ENCODE data around the gene SGCD.

SGCD gene

DNA sequence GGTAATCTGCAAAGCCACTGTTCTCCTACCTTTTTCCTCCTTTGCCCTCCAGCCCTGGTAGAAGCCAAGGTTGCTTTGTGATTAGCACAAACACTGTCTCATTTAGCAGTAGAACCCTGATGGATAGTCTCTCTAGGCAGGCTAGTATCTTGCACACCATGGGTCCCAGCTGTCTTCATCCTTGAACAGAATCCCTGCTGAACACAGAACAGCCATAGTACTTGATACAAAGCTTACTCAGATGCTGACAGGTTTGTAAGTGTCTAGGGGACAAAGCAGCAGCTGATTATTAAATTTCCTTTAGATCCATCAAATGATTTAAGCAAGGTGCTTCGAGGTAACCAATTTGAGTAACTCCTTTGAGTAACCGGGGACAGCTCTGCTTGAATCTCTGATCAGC lies 359.4 kb downstream of the SGCD start:
- Histone ChIP-seq H3K36me3 (no peaks in the 10 kb centered on the region), H3K27me3 (no peaks in the 10 kb centered on the region), H3K4me3 (ENCODE audit: low read depth in 1 of 2, low read length in 1 of 2) (no peak overlapping the region), H3K27ac (no peak overlapping the region), H3K4me1 (ENCODE audit: control insufficient read depth in 1 of 2, insufficient read depth in 1 of 2, low read depth in 1 of 2, low read length in 1 of 2) (no peaks in the 10 kb centered on the region), H3K9me3 (no peaks in the 10 kb centered on the region)
- TF ChIP-seq, protein P1, sequence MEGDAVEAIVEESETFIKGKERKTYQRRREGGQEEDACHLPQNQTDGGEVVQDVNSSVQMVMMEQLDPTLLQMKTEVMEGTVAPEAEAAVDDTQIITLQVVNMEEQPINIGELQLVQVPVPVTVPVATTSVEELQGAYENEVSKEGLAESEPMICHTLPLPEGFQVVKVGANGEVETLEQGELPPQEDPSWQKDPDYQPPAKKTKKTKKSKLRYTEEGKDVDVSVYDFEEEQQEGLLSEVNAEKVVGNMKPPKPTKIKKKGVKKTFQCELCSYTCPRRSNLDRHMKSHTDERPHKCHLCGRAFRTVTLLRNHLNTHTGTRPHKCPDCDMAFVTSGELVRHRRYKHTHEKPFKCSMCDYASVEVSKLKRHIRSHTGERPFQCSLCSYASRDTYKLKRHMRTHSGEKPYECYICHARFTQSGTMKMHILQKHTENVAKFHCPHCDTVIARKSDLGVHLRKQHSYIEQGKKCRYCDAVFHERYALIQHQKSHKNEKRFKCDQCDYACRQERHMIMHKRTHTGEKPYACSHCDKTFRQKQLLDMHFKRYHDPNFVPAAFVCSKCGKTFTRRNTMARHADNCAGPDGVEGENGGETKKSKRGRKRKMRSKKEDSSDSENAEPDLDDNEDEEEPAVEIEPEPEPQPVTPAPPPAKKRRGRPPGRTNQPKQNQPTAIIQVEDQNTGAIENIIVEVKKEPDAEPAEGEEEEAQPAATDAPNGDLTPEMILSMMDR (IDR thresholded peaks at IDR 0.05) = no peak

DNA sequence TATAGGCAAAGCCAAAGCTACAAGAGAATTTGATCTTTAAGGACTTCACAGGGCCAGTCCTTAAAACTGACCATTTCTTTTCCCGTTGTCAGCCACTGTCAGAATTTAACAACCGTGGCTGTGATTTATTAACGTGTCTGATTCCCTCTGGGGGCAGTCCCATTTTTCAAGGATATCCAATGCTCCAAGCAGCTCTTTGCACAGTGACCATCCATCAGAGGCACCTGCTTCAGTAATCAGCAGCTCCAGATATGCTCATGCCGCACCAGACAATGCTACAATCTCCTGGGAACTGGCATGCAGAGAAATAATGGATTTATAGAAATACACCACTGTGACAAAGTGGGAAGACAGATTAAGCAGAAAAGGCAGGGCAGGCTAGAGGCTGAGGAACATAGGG lies 359.8 kb downstream of the SGCD start:
- TF ChIP-seq, protein P1 (IDR thresholded peaks at IDR 0.05) = no peak
- H3K4me1 ChIP-seq (ENCODE audit: control insufficient read depth in 1 of 2, insufficient read depth in 1 of 2, low read depth in 1 of 2, low read length in 1 of 2) = no peaks in the 10 kb centered on the region
- H3K4me3 ChIP-seq (ENCODE audit: low read depth in 1 of 2, low read length in 1 of 2) = no peak overlapping the region
- H3K36me3 ChIP-seq = no peaks in the 10 kb centered on the region
- no peaks in the 10 kb centered on the region for H3K9me3 ChIP-seq
- no peak overlapping the region for H3K27ac ChIP-seq
- no peaks in the 10 kb centered on the region for H3K27me3 ChIP-seq

DNA sequence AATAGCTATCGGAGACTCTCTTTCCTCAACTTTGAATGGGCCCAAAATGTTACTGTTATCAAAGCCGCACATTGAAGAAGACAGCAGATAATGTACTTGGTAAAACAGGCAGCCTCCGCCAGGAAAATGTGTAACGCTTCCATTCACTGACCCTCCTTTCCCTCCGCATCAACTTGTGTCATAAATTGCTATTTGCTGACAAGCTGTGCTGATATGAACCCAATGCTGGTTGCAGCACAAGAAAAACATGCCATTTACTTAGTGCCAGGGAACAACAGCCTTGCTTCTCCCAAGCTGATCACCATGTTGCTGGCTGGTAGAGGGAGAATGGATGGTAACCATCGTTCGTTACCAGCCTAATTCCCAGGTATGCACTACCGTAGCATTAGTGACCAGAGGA lies 360.6 kb downstream of the SGCD start:
- Histone ChIP-seq H3K27ac (no peak overlapping the region), H3K36me3 (no peaks in the 10 kb centered on the region), H3K9me3 (no peaks in the 10 kb centered on the region), H3K27me3 (no peaks in the 10 kb centered on the region), H3K4me3 (ENCODE audit: low read depth in 1 of 2, low read length in 1 of 2) (no peak overlapping the region), H3K4me1 (ENCODE audit: control insufficient read depth in 1 of 2, insufficient read depth in 1 of 2, low read depth in 1 of 2, low read length in 1 of 2) (no peaks in the 10 kb centered on the region)
- TF ChIP-seq, protein P1 (IDR thresholded peaks at IDR 0.05) = no peak

DNA sequence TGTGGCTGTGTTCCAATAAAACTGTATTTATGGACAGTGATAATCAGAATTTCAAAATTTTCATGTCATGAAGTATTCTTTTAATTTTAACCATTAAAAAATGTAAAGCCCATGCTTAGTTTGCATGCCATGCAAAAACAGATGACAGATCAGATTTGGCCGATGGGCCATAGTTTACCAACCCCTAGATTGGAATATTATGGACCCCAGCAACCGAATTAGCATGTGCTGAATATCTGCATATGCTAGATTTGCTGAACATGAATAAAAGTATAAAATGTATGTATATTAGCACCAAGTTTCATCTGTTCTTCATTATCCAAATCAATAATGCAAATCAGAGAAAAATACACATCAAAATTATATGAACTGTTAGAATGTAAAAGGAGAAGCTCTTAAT lies 364.6 kb downstream of the SGCD start:
- TF ChIP-seq, protein P1 (IDR thresholded peaks at IDR 0.05) = no peak

DNA sequence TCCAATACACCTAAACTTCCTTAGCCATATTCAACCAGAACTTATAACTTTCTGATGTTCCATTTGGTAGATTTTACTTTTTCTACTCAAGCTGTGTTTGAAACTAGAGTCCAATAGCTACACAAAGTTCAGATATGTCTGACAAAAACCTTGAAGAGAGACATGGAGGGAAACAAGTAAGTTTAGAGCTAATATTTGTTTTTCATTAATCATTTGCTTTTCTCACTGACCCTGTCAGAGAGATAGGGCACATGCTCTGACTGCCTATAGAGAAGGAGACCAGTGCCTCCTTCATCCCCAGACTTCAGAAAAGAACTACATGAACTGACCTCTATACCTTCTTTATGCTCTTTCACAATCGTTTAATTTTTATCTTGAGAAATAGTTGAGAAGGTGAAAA lies 366.1 kb downstream of the SGCD start:
- Histone ChIP-seq H3K4me1 (ENCODE audit: control insufficient read depth in 1 of 2, insufficient read depth in 1 of 2, low read depth in 1 of 2, low read length in 1 of 2) (no peaks in the 10 kb centered on the region), H3K9me3 (no peaks in the 10 kb centered on the region), H3K36me3 (no peaks in the 10 kb centered on the region), H3K4me3 (ENCODE audit: low read depth in 1 of 2, low read length in 1 of 2) (no peak overlapping the region), H3K27me3 (no peaks in the 10 kb centered on the region), H3K27ac (no peak overlapping the region)
- TF ChIP-seq, protein P1 (IDR thresholded peaks at IDR 0.05) = no peak

More for the DNA sequence above, 364.6 kb downstream of the SGCD start:
- Histone ChIP-seq H3K4me1 (ENCODE audit: control insufficient read depth in 1 of 2, insufficient read depth in 1 of 2, low read depth in 1 of 2, low read length in 1 of 2) (no peaks in the 10 kb centered on the region), H3K27ac (no peak overlapping the region), H3K9me3 (no peaks in the 10 kb centered on the region), H3K36me3 (no peaks in the 10 kb centered on the region), H3K4me3 (ENCODE audit: low read depth in 1 of 2, low read length in 1 of 2) (no peak overlapping the region), H3K27me3 (no peaks in the 10 kb centered on the region)

DNA sequence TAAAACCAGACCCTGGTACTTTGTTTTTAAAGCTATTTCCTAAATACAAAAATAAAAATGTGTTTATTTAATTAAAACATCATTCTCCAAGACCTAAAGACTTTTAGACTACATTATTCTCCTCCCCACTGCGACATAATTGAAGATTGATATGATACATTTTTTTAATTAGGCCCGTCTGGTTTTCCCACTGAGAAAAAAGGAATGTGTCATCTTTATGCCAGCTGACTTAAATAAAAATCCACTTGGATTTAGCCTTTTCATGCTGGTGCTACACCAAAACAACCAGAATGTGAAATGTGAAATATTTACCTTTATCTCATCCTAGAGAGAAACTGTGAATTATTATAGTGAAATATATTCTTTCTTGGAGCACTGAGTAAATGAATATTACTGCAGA lies 367.6 kb downstream of the SGCD start:
- Histone ChIP-seq H3K4me3 (ENCODE audit: low read depth in 1 of 2, low read length in 1 of 2) (no peak overlapping the region), H3K27me3 (no peaks in the 10 kb centered on the region), H3K27ac (no peak overlapping the region), H3K9me3 (no peaks in the 10 kb centered on the region), H3K36me3 (no peaks in the 10 kb centered on the region), H3K4me1 (ENCODE audit: control insufficient read depth in 1 of 2, insufficient read depth in 1 of 2, low read depth in 1 of 2, low read length in 1 of 2) (no peaks in the 10 kb centered on the region)
- TF ChIP-seq, protein P1 (IDR thresholded peaks at IDR 0.05) = no peak

Measured in neutrophil (primary cell).